ENCODE measurements around the gene AIG1.
"Not testable (repeated sequence)": the region's sequence is repeated elsewhere in the genome, so short reads cannot be mapped to it uniquely, and the experiment has no call there.

Gene AIG1

GRCh38 chr6:143232849-143233248 is 172.2 kb downstream of the AIG1 start:
- H3K9me3 ChIP-seq (ENCODE audit: control insufficient read depth, low read length): no peaks in the 10 kb centered on the region
- no peaks in the 10 kb centered on the region for H3K36me3 ChIP-seq (ENCODE audit: control insufficient read depth, insufficient read depth, low read length)
- H3K4me1 ChIP-seq (ENCODE audit: control insufficient read depth, insufficient read depth, low read length, poor library complexity, severe bottlenecking): no peaks in the 10 kb centered on the region
- H3K4me3 ChIP-seq (ENCODE audit: insufficient read depth, low read depth, low read length, poor library complexity, severe bottlenecking): no peak overlapping the region
- H3K27me3 ChIP-seq (replicated peaks; ENCODE audit: control insufficient read depth, insufficient read depth, low read length, poor library complexity, severe bottlenecking): no peaks in the 10 kb centered on the region
- DNase-seq: peak in 1 of 3 donors; percentile 2
- H3K27ac ChIP-seq (ENCODE audit: insufficient read depth, low read length, poor library complexity, severe bottlenecking): no peak overlapping the region

GRCh38 chr6:143233554-143234285 is 173.0 kb downstream of the AIG1 start:
- Histone ChIP-seq H3K27me3 (replicated peaks; ENCODE audit: control insufficient read depth, insufficient read depth, low read length, poor library complexity, severe bottlenecking) (no peaks in the 10 kb centered on the region), H3K4me1 (ENCODE audit: control insufficient read depth, insufficient read depth, low read length, poor library complexity, severe bottlenecking) (no peaks in the 10 kb centered on the region), H3K27ac (ENCODE audit: insufficient read depth, low read length, poor library complexity, severe bottlenecking) (no peak overlapping the region), H3K4me3 (ENCODE audit: insufficient read depth, low read depth, low read length, poor library complexity, severe bottlenecking) (no peak overlapping the region), H3K36me3 (ENCODE audit: control insufficient read depth, insufficient read depth, low read length) (no peaks in the 10 kb centered on the region), H3K9me3 (ENCODE audit: control insufficient read depth, low read length) (no peaks in the 10 kb centered on the region)
- no peak for DNase-seq

DNA sequence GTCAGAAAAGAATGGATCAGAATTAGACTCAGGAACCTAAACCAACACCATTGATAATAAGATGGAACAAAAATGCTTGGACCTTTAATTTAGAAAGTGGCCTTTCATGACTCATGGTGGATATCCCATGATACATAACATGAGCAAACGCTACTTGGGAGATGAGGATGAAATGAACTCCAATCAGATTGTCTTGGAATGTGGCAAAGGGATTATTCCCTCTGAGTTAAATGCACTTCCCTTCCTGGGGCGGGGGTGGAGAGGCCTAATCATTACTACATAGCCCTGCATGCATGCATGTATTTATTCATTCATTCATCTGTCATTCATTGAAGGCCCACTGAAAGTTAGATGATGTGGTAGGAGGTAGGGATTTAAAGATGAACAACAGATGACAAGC is 174.0 kb downstream of the AIG1 start:
- no peak for DNase-seq
- no peaks in the 10 kb centered on the region for H3K27me3 ChIP-seq (replicated peaks; ENCODE audit: control insufficient read depth, insufficient read depth, low read length, poor library complexity, severe bottlenecking)

GRCh38 chr6:143236151-143236798 is 175.6 kb downstream of the AIG1 start:
- Histone ChIP-seq H3K27me3 (replicated peaks; ENCODE audit: control insufficient read depth, insufficient read depth, low read length, poor library complexity, severe bottlenecking) (no peaks in the 10 kb centered on the region), H3K4me1 (ENCODE audit: control insufficient read depth, insufficient read depth, low read length, poor library complexity, severe bottlenecking) (no peaks in the 10 kb centered on the region), H3K9me3 (ENCODE audit: control insufficient read depth, low read length) (no peaks in the 10 kb centered on the region), H3K4me3 (ENCODE audit: insufficient read depth, low read depth, low read length, poor library complexity, severe bottlenecking) (no peak overlapping the region), H3K36me3 (ENCODE audit: control insufficient read depth, insufficient read depth, low read length) (no peaks in the 10 kb centered on the region), H3K27ac (ENCODE audit: insufficient read depth, low read length, poor library complexity, severe bottlenecking) (no peak overlapping the region)
- DNase-seq: no peak

More for the DNA sequence above, 174.0 kb downstream of the AIG1 start:
- no peak overlapping the region for H3K27ac ChIP-seq (ENCODE audit: insufficient read depth, low read length, poor library complexity, severe bottlenecking)
- no peaks in the 10 kb centered on the region for H3K36me3 ChIP-seq (ENCODE audit: control insufficient read depth, insufficient read depth, low read length)
- no peak overlapping the region for H3K4me3 ChIP-seq (ENCODE audit: insufficient read depth, low read depth, low read length, poor library complexity, severe bottlenecking)
- H3K4me1 ChIP-seq (ENCODE audit: control insufficient read depth, insufficient read depth, low read length, poor library complexity, severe bottlenecking): no peaks in the 10 kb centered on the region
- H3K9me3 ChIP-seq (ENCODE audit: control insufficient read depth, low read length): no peaks in the 10 kb centered on the region

- H3K4me3 ChIP-seq (ENCODE audit: insufficient read depth, low read depth, low read length, poor library complexity, severe bottlenecking): no peak overlapping the region
- no peak overlapping the region for H3K27ac ChIP-seq (ENCODE audit: insufficient read depth, low read length, poor library complexity, severe bottlenecking)
- no peaks in the 10 kb centered on the region for H3K36me3 ChIP-seq (ENCODE audit: control insufficient read depth, insufficient read depth, low read length)
- no peaks in the 10 kb centered on the region for H3K9me3 ChIP-seq (ENCODE audit: control insufficient read depth, low read length)
- no peaks in the 10 kb centered on the region for H3K27me3 ChIP-seq (replicated peaks; ENCODE audit: control insufficient read depth, insufficient read depth, low read length, poor library complexity, severe bottlenecking)
- DNase-seq: no peak
- H3K4me1 ChIP-seq (ENCODE audit: control insufficient read depth, insufficient read depth, low read length, poor library complexity, severe bottlenecking): no peaks in the 10 kb centered on the region
These were observed 177.6 kb downstream of the AIG1 start for GRCh38 chr6:143238306-143238705.

- DNase-seq: no peak
- Histone ChIP-seq H3K4me1 (ENCODE audit: control insufficient read depth, insufficient read depth, low read length, poor library complexity, severe bottlenecking) (no peaks in the 10 kb centered on the region), H3K27me3 (replicated peaks; ENCODE audit: control insufficient read depth, insufficient read depth, low read length, poor library complexity, severe bottlenecking) (no peaks in the 10 kb centered on the region), H3K9me3 (ENCODE audit: control insufficient read depth, low read length) (no peaks in the 10 kb centered on the region), H3K27ac (ENCODE audit: insufficient read depth, low read length, poor library complexity, severe bottlenecking) (no peak overlapping the region), H3K4me3 (ENCODE audit: insufficient read depth, low read depth, low read length, poor library complexity, severe bottlenecking) (no peak overlapping the region), H3K36me3 (ENCODE audit: control insufficient read depth, insufficient read depth, low read length) (no peaks in the 10 kb centered on the region)
These were observed 180.4 kb downstream of the AIG1 start for GRCh38 chr6:143241111-143241510.

DNA sequence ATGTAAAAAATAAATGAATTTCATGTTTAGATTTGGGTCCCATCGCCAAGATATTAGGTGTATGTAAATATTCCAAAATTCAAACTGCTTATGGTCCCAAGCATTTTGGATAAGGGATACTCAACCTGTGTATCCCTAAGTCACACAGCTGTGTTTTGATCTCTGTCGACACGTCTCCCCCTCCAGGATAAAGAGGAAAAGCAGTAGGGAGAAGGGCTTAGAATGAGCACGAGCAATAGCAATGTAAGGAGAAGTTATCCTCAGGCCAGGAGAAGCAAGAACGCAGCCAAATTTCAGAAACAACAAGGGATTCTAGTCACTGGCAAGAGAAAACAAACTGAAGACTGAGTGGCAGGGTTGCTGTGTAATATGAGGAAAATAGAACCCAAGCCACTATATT is 181.2 kb downstream of the AIG1 start:
- DNase-seq: no peak
- Histone ChIP-seq H3K27me3 (replicated peaks; ENCODE audit: control insufficient read depth, insufficient read depth, low read length, poor library complexity, severe bottlenecking) (no peaks in the 10 kb centered on the region), H3K4me1 (ENCODE audit: control insufficient read depth, insufficient read depth, low read length, poor library complexity, severe bottlenecking) (no peaks in the 10 kb centered on the region), H3K27ac (ENCODE audit: insufficient read depth, low read length, poor library complexity, severe bottlenecking) (no peak overlapping the region), H3K36me3 (ENCODE audit: control insufficient read depth, insufficient read depth, low read length) (no peaks in the 10 kb centered on the region), H3K9me3 (ENCODE audit: control insufficient read depth, low read length) (no peaks in the 10 kb centered on the region), H3K4me3 (ENCODE audit: insufficient read depth, low read depth, low read length, poor library complexity, severe bottlenecking) (no peak overlapping the region)

GRCh38 chr6:143243786-143244185 is 183.1 kb downstream of the AIG1 start:
- no peak overlapping the region for H3K4me3 ChIP-seq (ENCODE audit: insufficient read depth, low read depth, low read length, poor library complexity, severe bottlenecking)
- no peaks in the 10 kb centered on the region for H3K4me1 ChIP-seq (ENCODE audit: control insufficient read depth, insufficient read depth, low read length, poor library complexity, severe bottlenecking)
- no peak overlapping the region for H3K27ac ChIP-seq (ENCODE audit: insufficient read depth, low read length, poor library complexity, severe bottlenecking)
- DNase-seq: no peak
- no peaks in the 10 kb centered on the region for H3K9me3 ChIP-seq (ENCODE audit: control insufficient read depth, low read length)
- no peaks in the 10 kb centered on the region for H3K27me3 ChIP-seq (replicated peaks; ENCODE audit: control insufficient read depth, insufficient read depth, low read length, poor library complexity, severe bottlenecking)
- H3K36me3 ChIP-seq (ENCODE audit: control insufficient read depth, insufficient read depth, low read length): no peaks in the 10 kb centered on the region

- no peak overlapping the region for H3K27ac ChIP-seq (ENCODE audit: insufficient read depth, low read length, poor library complexity, severe bottlenecking)
- DNase-seq: no peak
These were observed 185.0 kb downstream of the AIG1 start for GRCh38 chr6:143245656-143246055.

DNA sequence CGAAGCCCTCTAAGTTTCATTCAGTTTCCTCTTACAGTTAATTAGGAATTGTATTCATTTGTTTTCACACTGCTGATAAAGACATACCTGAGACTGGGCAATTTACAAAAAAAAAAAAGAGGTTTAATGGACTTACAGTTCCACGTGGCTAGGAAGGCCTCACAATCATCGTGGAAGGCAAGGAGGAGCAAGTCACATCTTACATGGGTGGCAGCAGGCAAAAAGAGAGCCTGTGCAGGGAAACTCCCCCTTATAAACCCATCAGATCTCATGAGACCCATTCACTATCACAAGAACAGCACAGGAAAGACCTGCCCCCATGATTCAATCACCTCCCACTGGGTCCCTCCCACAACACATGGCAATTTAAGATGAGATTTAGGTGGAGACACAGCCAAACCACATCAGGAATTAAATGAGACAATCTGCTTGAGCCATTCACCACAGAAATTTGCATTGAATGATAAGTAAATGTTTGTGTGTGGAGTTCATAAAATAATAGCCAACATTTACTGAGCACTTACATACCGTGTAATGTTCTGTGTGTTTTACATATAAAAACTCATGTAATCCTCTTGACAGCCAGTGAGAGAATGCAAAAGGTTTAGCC is 185.6 kb downstream of the AIG1 start:
- DNase-seq; H3K9me3 ChIP-seq (ENCODE audit: control insufficient read depth, low read length); H3K4me3 ChIP-seq (ENCODE audit: insufficient read depth, low read depth, low read length, poor library complexity, severe bottlenecking); H3K27ac ChIP-seq (ENCODE audit: insufficient read depth, low read length, poor library complexity, severe bottlenecking); H3K4me1 ChIP-seq (ENCODE audit: control insufficient read depth, insufficient read depth, low read length, poor library complexity, severe bottlenecking); H3K36me3 ChIP-seq (ENCODE audit: control insufficient read depth, insufficient read depth, low read length); H3K27me3 ChIP-seq (replicated peaks; ENCODE audit: control insufficient read depth, insufficient read depth, low read length, poor library complexity, severe bottlenecking): not testable (repeated sequence)

More at GRCh38 chr6:143245656-143246055, 185.0 kb downstream of the AIG1 start:
- H3K4me3 ChIP-seq (ENCODE audit: insufficient read depth, low read depth, low read length, poor library complexity, severe bottlenecking): no peak overlapping the region
- no peaks in the 10 kb centered on the region for H3K36me3 ChIP-seq (ENCODE audit: control insufficient read depth, insufficient read depth, low read length)
- H3K27me3 ChIP-seq (replicated peaks; ENCODE audit: control insufficient read depth, insufficient read depth, low read length, poor library complexity, severe bottlenecking): no peaks in the 10 kb centered on the region
- no peaks in the 10 kb centered on the region for H3K9me3 ChIP-seq (ENCODE audit: control insufficient read depth, low read length)
- no peaks in the 10 kb centered on the region for H3K4me1 ChIP-seq (ENCODE audit: control insufficient read depth, insufficient read depth, low read length, poor library complexity, severe bottlenecking)
